DOHH2 (cell line): ENCODE results near the gene EPS8.

Experiments used
- H3F3A ChIP-seq: fragments of 200-600 bp; sonication (generic), shearing (Covaris generic); 2 replicates; pipeline ENCODE4 v1.6.0; 2016; ENCODE audit warnings: antibody characterized with exemption, mild to moderate bottlenecking; ENCODE audit not compliant: control insufficient read depth, insufficient read depth
- H3K27ac ChIP-seq: fragments of 200-600 bp; sonication (generic); 2 replicates; pipeline ENCODE4 v1.5.1; 2014; ENCODE audit warnings: low read depth, mild to moderate bottlenecking, low read length, moderate library complexity
- H3K27me3 ChIP-seq: fragments of 200-600 bp; sonication (generic); 2 replicates; pipeline ENCODE4 v1.6.1; 2014; ENCODE audit warnings: mild to moderate bottlenecking, low read length, mixed read lengths; ENCODE audit not compliant: control insufficient read depth
- H3K36me3 ChIP-seq: fragments of 200-600 bp; sonication (generic); 2 replicates; pipeline ENCODE4 v1.6.1; 2014; ENCODE audit warnings: mild to moderate bottlenecking, low read length, moderate library complexity, mixed read lengths; ENCODE audit not compliant: control insufficient read depth
- H3K4me1 ChIP-seq: fragments of 200-600 bp; sonication (generic); 2 replicates; pipeline ENCODE4 v1.6.1; 2014; ENCODE audit warnings: mild to moderate bottlenecking, low read length, mixed read lengths; ENCODE audit not compliant: control insufficient read depth
- H3K4me2 ChIP-seq: fragments of 200-600 bp; sonication (generic); 2 replicates; pipeline ENCODE4 v1.6.0; 2014; ENCODE audit warnings: mild to moderate bottlenecking, low read length, moderate library complexity
- H3K4me3 ChIP-seq: fragments of 200-600 bp; sonication (generic); 2 replicates; pipeline ENCODE4 v1.5.1; 2014; ENCODE audit warnings: mild to moderate bottlenecking, low read length, mixed read lengths
- H3K79me2 ChIP-seq: fragments of 200-600 bp; sonication (generic); 2 replicates; pipeline ENCODE4 v1.6.1; 2014; ENCODE audit warnings: mild to moderate bottlenecking, low read length, mixed read lengths; ENCODE audit not compliant: control insufficient read depth
- H3K9me2 ChIP-seq: fragments of 200-600 bp; sonication (generic); replicated peaks from 2 replicates; pipeline ENCODE4 v1.6.1; 2014; ENCODE audit warnings: mild to moderate bottlenecking, low read length, mixed read lengths; ENCODE audit not compliant: control insufficient read depth
- H3K9me3 ChIP-seq: fragments of 200-600 bp; sonication (generic); 2 replicates; pipeline ENCODE4 v1.6.1; 2014; ENCODE audit warnings: antibody characterized with exemption, low read length, mixed read lengths; ENCODE audit not compliant: control insufficient read depth, insufficient read depth
- H4K20me1 ChIP-seq: fragments of 200-600 bp; sonication (generic); 2 replicates; pipeline ENCODE4 v1.6.0; 2014; ENCODE audit warnings: low read depth, mild to moderate bottlenecking, antibody characterized with exemption, low read length, moderate library complexity; ENCODE audit not compliant: control insufficient read depth, insufficient read depth
- CTCF ChIP-seq: fragments of 200-600 bp; sonication (generic); IDR thresholded peaks from one replicate; pipeline ENCODE4 v1.5.1; 2014; ENCODE audit warnings: antibody characterized with exemption, mild to moderate bottlenecking, low read depth, low read length; ENCODE audit not compliant: poor library complexity, severe bottlenecking
- EZH2phosphoT487 ChIP-seq: fragments of 200-600 bp; sonication (generic); IDR thresholded peaks from 2 replicates; pipeline ENCODE4 v1.6.1; 2017; ENCODE audit warnings: borderline replicate concordance, mild to moderate bottlenecking, antibody characterized with exemption, low read length, moderate library complexity, mixed read lengths

EPS8 gene

GRCh38 chr12:15733136-15733535 is 56.1 kb downstream of the EPS8 start:
- H3F3A ChIP-seq = no peaks in the 10 kb centered on the region
- no peaks in the 10 kb centered on the region for H3K36me3 ChIP-seq
- no peaks in the 10 kb centered on the region for H4K20me1 ChIP-seq
- TF ChIP-seq EZH2phosphoT487 (no peak), CTCF (no peak)
- no peak overlapping the region for H3K27ac ChIP-seq
- H3K9me2 ChIP-seq = no peaks in the 10 kb centered on the region
- no peaks in the 10 kb centered on the region for H3K9me3 ChIP-seq
- no peaks in the 10 kb centered on the region for H3K27me3 ChIP-seq
- H3K4me1 ChIP-seq = no peaks in the 10 kb centered on the region
- H3K4me3 ChIP-seq = no peak overlapping the region
- no peaks in the 10 kb centered on the region for H3K79me2 ChIP-seq
- no peak overlapping the region for H3K4me2 ChIP-seq

DNA sequence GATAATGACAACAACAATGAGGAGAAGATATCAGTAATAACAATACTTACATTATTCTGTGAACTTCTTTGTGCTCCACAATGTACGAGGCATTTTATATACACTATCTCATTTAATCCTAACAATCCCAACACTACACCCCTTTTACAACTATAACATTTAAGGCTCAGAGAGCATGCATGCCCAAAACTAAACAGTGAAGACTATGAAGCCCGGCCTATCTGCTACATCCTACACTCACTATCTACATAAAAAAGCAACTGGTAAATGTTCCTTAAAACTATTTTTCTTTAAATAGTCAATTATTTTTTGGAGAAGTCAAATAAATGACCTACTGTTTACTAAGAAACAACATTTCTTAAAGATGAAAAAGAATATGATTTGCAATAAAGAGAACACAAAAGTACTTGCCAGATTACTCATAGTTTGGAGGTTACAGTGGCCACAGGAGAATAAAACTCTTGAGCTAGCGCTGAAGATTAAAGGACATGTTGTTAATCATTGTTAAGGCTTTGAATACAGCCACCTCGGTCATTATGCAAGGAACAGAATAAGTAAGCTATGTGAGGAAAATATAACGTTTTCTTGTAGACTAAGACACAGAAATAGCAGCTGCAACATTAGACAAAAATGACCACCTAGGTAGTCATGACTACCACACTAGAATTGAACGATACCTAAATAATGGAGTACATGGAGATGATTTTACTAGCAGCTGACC is 56.7 kb downstream of the EPS8 start:
- no peaks in the 10 kb centered on the region for H3K27me3 ChIP-seq
- H3K4me3 ChIP-seq = no peak overlapping the region
- no peaks in the 10 kb centered on the region for H3K4me1 ChIP-seq
- no peaks in the 10 kb centered on the region for H3K79me2 ChIP-seq
- H3K9me2 ChIP-seq = no peaks in the 10 kb centered on the region
- H4K20me1 ChIP-seq = no peaks in the 10 kb centered on the region
- H3K9me3 ChIP-seq = no peaks in the 10 kb centered on the region
- TF ChIP-seq CTCF (no peak), EZH2phosphoT487 (no peak)
- no peak overlapping the region for H3K4me2 ChIP-seq
- no peaks in the 10 kb centered on the region for H3F3A ChIP-seq
- H3K36me3 ChIP-seq = no peaks in the 10 kb centered on the region
- no peak overlapping the region for H3K27ac ChIP-seq

DNA sequence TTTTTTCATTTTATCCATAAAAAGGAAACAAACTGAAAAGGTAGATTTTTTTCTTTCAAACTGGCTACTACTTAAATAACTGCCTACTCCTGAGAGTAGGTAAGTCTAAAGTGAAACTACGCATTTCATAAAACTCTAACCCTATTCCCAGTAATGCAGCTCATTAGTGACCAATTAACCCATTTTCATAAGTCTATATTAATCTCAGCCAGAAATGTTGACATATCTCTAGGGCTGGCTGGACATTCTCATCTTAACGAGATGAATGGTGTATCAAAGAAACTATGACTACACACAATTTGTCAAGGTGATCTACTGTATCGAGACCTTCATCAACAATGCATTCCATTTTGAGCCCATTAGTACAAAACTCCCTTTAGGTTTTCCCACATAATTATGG is 57.2 kb downstream of the EPS8 start:
- Histone ChIP-seq H3K4me2 (no peak overlapping the region), H3K9me2 (no peaks in the 10 kb centered on the region), H3K79me2 (no peaks in the 10 kb centered on the region), H3K36me3 (no peaks in the 10 kb centered on the region), H3K27me3 (no peaks in the 10 kb centered on the region), H3K9me3 (no peaks in the 10 kb centered on the region), H4K20me1 (no peaks in the 10 kb centered on the region), H3F3A (no peaks in the 10 kb centered on the region), H3K27ac (no peak overlapping the region), H3K4me1 (no peaks in the 10 kb centered on the region), H3K4me3 (no peak overlapping the region)
- TF ChIP-seq CTCF = no peak
- TF ChIP-seq EZH2phosphoT487 = no peak
